ENCODE results near the gene NIBAN1. TPM values are rescaled to one million over a fixed set of nuclear protein-coding genes. Genes with fewer than 3 reads are reported as not detected.

The NIBAN1 gene
- total RNA-seq, 1 donor from 2014 or later = 74.6 TPM

DNA sequence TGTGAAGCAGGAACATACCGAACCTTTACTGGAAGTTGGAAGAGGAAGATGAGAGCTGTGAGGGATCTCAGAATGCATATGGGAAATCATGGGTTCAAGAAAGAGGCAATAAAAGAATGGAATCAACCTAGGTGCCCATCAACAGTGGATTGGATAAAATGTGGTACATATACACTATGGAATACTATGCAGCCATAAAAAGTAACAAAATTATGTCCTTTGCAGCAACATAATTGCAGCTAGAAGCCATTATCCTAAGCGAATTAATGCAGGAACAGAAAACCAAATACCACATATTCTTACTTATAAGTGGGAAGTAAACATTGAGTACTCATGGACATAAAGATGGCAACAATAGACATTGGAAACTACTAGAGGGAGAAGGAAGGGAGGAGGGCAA, 40.4 kb downstream of the NIBAN1 start:
- TF ChIP-seq CTCF (IDR thresholded peaks at IDR 0.05) = no peak
- no peak overlapping the region for H3K27ac ChIP-seq
- H3K27me3 ChIP-seq = no peaks in the 10 kb centered on the region
- no peaks in the 10 kb centered on the region for H3K36me3 ChIP-seq
- H3K4me1 ChIP-seq = peaks cover 9 to 25% of the 10 kb centered on the region in 2 donors
- no peak overlapping the region for H3K4me3 ChIP-seq
- DNase-seq (ENCODE audit: low spot score in 2 of 2) = no peak
- H3K9me3 ChIP-seq = no peaks in the 10 kb centered on the region
- intact Hi-C loops (cut with DNase I) = no loop called here

- Histone ChIP-seq H3K27ac (no peak overlapping the region), H3K36me3 (no peaks in the 10 kb centered on the region), H3K4me3 (no peak overlapping the region), H3K4me1 (peaks cover 4 to 22% of the 10 kb centered on the region in 2 donors), H3K27me3 (no peaks in the 10 kb centered on the region), H3K9me3 (no peaks in the 10 kb centered on the region)
- DNase-seq (ENCODE audit: low spot score in 2 of 2) = no peak
- intact Hi-C loops (cut with DNase I) = no loop called here
- no peak for TF ChIP-seq CTCF (IDR thresholded peaks at IDR 0.05)
Measured at GRCh38 chr1:184932319-184932718, 42.0 kb downstream of the NIBAN1 start.

GRCh38 chr1:184931566-184931965, 42.7 kb downstream of the NIBAN1 start:
- intact Hi-C loops (cut with DNase I) = no loop called here
- H3K9me3 ChIP-seq = no peaks in the 10 kb centered on the region
- DNase-seq (ENCODE audit: low spot score in 2 of 2) = no peak
- H3K27me3 ChIP-seq = no peaks in the 10 kb centered on the region
- H3K4me1 ChIP-seq = peaks cover 4 to 22% of the 10 kb centered on the region in 2 donors
- no peak for TF ChIP-seq CTCF (IDR thresholded peaks at IDR 0.05)
- H3K36me3 ChIP-seq = no peaks in the 10 kb centered on the region
- H3K27ac ChIP-seq = no peak overlapping the region
- peak overlapping the region in 1 of 2 donors; percentile 22 for H3K4me3 ChIP-seq

DNA sequence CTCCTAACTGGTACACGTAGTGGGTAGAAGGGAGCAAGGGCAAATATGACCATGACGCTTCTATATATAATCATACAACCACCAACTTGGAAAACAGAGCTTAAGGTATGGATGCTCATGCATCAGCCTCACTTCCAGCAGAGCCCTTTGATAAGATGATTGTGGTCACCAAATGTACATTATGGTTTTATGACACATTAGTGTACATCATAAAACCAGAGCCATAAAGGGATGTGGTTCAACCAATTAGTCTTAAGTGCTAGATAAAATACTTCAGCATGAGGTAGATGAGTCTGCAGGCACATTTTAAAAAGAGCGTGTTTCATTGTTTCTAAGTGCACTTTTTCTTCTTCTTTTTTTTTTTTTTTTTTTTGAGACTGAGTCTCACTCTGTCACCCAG, 43.7 kb downstream of the NIBAN1 start:
- no peak overlapping the region for H3K4me3 ChIP-seq
- no peaks in the 10 kb centered on the region for H3K27me3 ChIP-seq
- no peak for DNase-seq (ENCODE audit: low spot score in 2 of 2)
- H3K27ac ChIP-seq = no peak overlapping the region
- TF ChIP-seq CTCF (IDR thresholded peaks at IDR 0.05) = no peak
- H3K4me1 ChIP-seq = peaks cover 0 to 20% of the 10 kb centered on the region in 2 donors
- no peaks in the 10 kb centered on the region for H3K36me3 ChIP-seq
- no peaks in the 10 kb centered on the region for H3K9me3 ChIP-seq
- intact Hi-C loops (cut with DNase I) = no loop called here

DNA sequence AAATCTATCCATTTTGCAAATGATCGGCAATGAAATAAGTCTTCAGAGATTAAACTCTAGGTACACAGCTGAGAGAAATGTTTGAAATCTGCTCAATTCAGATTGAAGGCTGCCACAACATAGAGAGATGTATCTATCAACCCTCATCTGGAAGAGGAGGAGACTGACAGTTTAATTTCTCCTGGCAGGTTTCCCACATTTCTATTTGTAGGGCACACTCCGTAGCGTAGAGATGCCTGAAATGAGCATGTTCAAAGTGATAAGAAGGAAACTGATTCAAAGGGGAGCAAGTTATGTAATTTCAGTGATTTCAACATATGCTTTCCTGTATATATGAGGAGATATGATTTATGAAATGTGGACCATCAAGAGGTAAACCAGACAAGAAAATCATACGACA, 44.1 kb downstream of the NIBAN1 start:
- no peaks in the 10 kb centered on the region for H3K9me3 ChIP-seq
- no peaks in the 10 kb centered on the region for H3K27me3 ChIP-seq
- H3K4me3 ChIP-seq = peak overlapping the region in 1 of 2 donors; percentile 8
- intact Hi-C loops (cut with DNase I) = no loop called here
- H3K36me3 ChIP-seq = no peaks in the 10 kb centered on the region
- H3K27ac ChIP-seq = peak overlapping the region in 1 of 2 donors; percentile 27
- peaks cover 0 to 20% of the 10 kb centered on the region in 2 donors for H3K4me1 ChIP-seq
- no peak for TF ChIP-seq CTCF (IDR thresholded peaks at IDR 0.05)
- no peak for DNase-seq (ENCODE audit: low spot score in 2 of 2)

DNA sequence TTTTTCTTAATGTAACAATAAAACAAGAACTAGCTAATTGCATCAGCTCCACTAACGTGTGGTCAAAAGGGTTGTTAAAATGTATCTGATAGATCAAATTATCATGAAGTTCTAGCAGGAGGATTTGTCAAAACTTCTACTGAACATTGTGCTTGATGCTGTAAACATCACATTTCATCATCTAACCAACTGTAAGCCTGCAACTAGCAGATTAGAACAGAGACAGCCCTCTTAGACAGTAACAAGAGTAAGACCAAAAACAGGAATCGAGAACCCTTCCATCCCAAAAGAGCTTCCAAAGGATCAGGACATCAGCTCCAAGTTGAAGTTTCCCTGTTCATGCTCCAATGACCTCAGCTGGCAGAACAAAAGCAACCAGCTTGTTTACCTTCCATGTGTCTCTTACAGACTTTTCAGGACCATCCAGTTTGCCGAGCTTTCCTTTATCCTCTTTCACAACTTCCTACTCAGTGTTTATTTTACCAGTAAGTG, 44.6 kb downstream of the NIBAN1 start:
- peak overlapping the region in 1 of 2 donors; percentile 8 for H3K4me3 ChIP-seq
- no peak for DNase-seq (ENCODE audit: low spot score in 2 of 2)
- H3K4me1 ChIP-seq = peaks cover 0 to 20% of the 10 kb centered on the region in 2 donors
- TF ChIP-seq CTCF (IDR thresholded peaks at IDR 0.05) = no peak
- H3K27me3 ChIP-seq = no peaks in the 10 kb centered on the region
- no peaks in the 10 kb centered on the region for H3K36me3 ChIP-seq
- no peaks in the 10 kb centered on the region for H3K9me3 ChIP-seq
- H3K27ac ChIP-seq = peak overlapping the region in 1 of 2 donors; percentile 27
- intact Hi-C loops (cut with DNase I) = no loop called here

Measured in ascending aorta (tissue), 2 donors.